GM19372 (cell line): ENCODE data around the gene FBXO27.
"Not testable (repeated sequence)": the region's sequence is repeated elsewhere in the genome, so short reads cannot be mapped to it uniquely, and the experiment has no call there.

Source experiments
- ATAC-seq: cut with Tn5 transposase; IDR thresholded peaks from one replicate; pipeline ENCODE4 v1.9.1; 2021; ENCODE audit warnings: mild to moderate bottlenecking, low read depth, moderate library complexity; ENCODE audit not compliant: unreplicated experiment

Gene FBXO27

GRCh38 chr19:39032063-39032918 is at the start of gene FBXO27:
Gene FBXO27, minus strand, starts transcription at chr19:39032549. Its CDS starts 322 bp downstream, at chr19:39032227.
- no peak for ATAC-seq

GRCh38 chr19:39080431-39080830 is 48.1 kb upstream of the FBXO27 start:
- no peak for ATAC-seq

- no peak for ATAC-seq
Measured at GRCh38 chr19:39078436-39079200, 46.3 kb upstream of the FBXO27 start.

GRCh38 chr19:39077323-39077722 is 45.0 kb upstream of the FBXO27 start:
- no peak for ATAC-seq

- no peak for ATAC-seq
Measured at GRCh38 chr19:39074942-39075341, 42.6 kb upstream of the FBXO27 start.

- ATAC-seq = no peak
Measured at GRCh38 chr19:39074205-39074692, 41.9 kb upstream of the FBXO27 start.

- no peak for ATAC-seq
Measured at GRCh38 chr19:39070888-39071287, 38.5 kb upstream of the FBXO27 start.

- not testable (repeated sequence) for ATAC-seq
Measured at GRCh38 chr19:39068259-39068658, 35.9 kb upstream of the FBXO27 start.

GRCh38 chr19:39067104-39067503 is 34.8 kb upstream of the FBXO27 start:
- ATAC-seq = no peak

- ATAC-seq = no peak
Measured at GRCh38 chr19:39065928-39066327, 33.6 kb upstream of the FBXO27 start.

GRCh38 chr19:39064405-39064804 is 32.1 kb upstream of the FBXO27 start:
- no peak for ATAC-seq

- no peak for ATAC-seq
Measured at GRCh38 chr19:39060171-39060570, 27.8 kb upstream of the FBXO27 start.

- ATAC-seq = no peak
Measured at GRCh38 chr19:39059302-39059701, 27.0 kb upstream of the FBXO27 start.

GRCh38 chr19:39057615-39058014 is 25.3 kb upstream of the FBXO27 start:
- ATAC-seq = no peak

GRCh38 chr19:39054091-39054470 is 21.7 kb upstream of the FBXO27 start:
- ATAC-seq = no peak

- no peak for ATAC-seq
Measured at GRCh38 chr19:39053276-39054090, 21.1 kb upstream of the FBXO27 start.

- no peak for ATAC-seq
Measured at GRCh38 chr19:39052846-39053245, 20.5 kb upstream of the FBXO27 start.

GRCh38 chr19:39052243-39052746 is 19.9 kb upstream of the FBXO27 start:
- no peak for ATAC-seq

GRCh38 chr19:39047073-39047472 is 14.7 kb upstream of the FBXO27 start:
- no peak for ATAC-seq

GRCh38 chr19:39046037-39046821 is 13.9 kb upstream of the FBXO27 start:
- no peak for ATAC-seq
